IPS-20b (cell line): ENCODE results near the gene FOXE3.

Experiments
- H3K27ac ChIP-seq: one replicate; pipeline ENCODE4 v1.5.1; 2013; ENCODE audit warnings: low read length
- H3K27me3 ChIP-seq: 2 replicates; pipeline ENCODE4 v1.6.1; 2013; ENCODE audit warnings: mild to moderate bottlenecking, low read length, inconsistent platforms; ENCODE audit not compliant: insufficient read depth
- H3K36me3 ChIP-seq: 2 replicates; pipeline ENCODE4 v1.6.1; 2013; ENCODE audit warnings: low read depth, mild to moderate bottlenecking, inconsistent platforms, low read length, moderate library complexity; ENCODE audit not compliant: insufficient read depth
- H3K4me1 ChIP-seq: 2 replicates; pipeline ENCODE4 v1.6.1; 2013; ENCODE audit warnings: mild to moderate bottlenecking, control low read depth, inconsistent platforms, low read length, moderate library complexity; ENCODE audit not compliant: insufficient read depth
- H3K4me3 ChIP-seq: 2 replicates; pipeline ENCODE4 v1.5.1; 2013; ENCODE audit warnings: mild to moderate bottlenecking, low read length, inconsistent platforms
- H3K9ac ChIP-seq: 2 replicates; pipeline ENCODE4 v1.6.1; 2013; ENCODE audit warnings: low read depth, mild to moderate bottlenecking, inconsistent platforms, low read length, moderate library complexity
- H3K9me3 ChIP-seq: 2 replicates; pipeline ENCODE4 v1.6.1; 2013; ENCODE audit warnings: mild to moderate bottlenecking, low read depth, low read length, inconsistent platforms; ENCODE audit not compliant: insufficient read depth

The FOXE3 gene

DNA sequence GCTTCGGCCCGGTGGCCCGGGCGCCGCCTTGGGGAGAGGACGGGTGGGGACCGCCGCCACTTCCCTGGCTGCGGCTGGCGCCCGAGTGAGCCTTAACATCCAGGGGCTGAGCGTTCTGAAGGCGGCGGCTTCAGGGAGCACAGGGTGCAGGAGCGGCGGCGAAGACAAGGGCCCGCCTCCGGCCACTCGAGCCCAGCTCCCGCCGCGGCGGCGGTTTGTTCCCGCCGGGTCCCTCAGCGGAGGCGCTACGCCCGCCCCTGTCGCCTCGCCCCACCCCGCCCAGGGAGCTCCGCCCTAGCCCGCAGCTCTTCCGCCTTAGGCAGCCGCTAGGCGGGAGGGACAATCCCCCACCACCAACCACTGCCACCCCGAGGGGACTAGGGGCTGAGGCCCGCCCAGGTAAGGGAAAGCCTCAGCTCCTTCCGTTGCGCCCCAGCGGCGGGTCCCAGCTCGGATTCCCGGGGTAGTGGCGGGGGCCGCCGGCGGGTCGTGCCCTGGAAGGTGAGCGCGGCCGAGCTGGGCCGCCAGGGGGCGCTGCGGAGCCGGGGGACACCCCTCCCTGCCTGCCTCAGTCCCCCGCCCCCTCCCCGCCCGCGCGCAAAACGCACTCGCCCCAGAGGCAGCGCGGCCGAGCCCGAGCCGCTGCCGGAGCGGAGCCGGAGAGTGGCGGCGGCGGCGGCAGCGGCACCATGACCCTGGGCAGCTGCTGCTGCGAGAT, 21.5 kb downstream of the FOXE3 start, which contains the start of gene FOXD2:
FOXD2 (plus strand) TSS at position 598 of the 718 bp plus-strand sequence; CDS start at position 690, 92 bp downstream.
- Histone ChIP-seq H3K9me3 (peaks cover 12% of the 10 kb centered on the region; the same call in 1 of the 2 replicates), H3K27ac (no peak within 1 kb of the TSS), H3K9ac (no peak within 1 kb of the TSS), H3K27me3 (peaks cover 100% of the 10 kb centered on the region), H3K4me3 (peak within 1 kb of the TSS; percentile 63; the same call in 1 of the 2 replicates), H3K36me3 (no peaks in the 10 kb centered on the region), H3K4me1 (no peaks in the 10 kb centered on the region; the same call in 1 of the 2 replicates)

DNA sequence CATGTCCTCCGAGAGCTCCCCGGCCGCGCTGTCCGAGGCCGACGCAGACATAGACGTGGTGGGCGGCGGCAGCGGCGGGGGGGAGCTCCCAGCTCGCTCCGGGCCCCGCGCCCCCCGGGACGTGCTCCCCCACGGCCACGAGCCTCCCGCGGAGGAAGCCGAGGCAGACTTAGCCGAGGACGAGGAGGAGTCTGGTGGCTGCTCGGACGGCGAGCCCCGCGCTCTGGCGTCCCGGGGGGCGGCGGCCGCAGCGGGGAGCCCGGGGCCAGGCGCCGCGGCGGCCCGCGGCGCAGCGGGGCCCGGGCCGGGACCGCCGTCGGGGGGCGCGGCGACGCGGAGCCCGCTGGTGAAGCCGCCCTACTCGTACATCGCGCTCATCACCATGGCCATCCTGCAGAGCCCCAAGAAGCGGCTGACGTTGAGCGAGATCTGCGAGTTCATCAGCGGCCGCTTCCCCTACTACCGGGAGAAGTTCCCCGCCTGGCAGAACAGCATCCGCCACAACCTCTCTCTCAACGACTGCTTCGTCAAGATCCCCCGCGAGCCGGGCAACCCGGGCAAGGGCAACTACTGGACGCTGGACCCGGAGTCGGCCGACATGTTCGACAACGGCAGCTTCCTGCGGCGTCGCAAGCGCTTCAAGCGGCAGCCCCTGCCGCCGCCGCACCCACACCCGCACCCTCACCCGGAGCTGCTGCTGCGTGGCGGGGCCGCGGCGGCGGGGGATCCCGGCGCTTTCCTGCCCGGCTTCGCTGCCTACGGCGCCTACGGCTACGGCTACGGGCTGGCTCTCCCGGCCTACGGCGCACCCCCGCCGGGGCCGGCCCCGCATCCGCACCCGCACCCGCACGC, 22.3 kb downstream of the FOXE3 start:
- Histone ChIP-seq H3K27ac (no peak overlapping the region), H3K36me3 (no peaks in the 10 kb centered on the region), H3K27me3 (peaks cover 100% of the 10 kb centered on the region), H3K4me3 (no peak overlapping the region), H3K9ac (no peak overlapping the region), H3K4me1 (peaks cover 2% of the 10 kb centered on the region; the same call in 1 of the 2 replicates), H3K9me3 (peaks cover 15% of the 10 kb centered on the region; the same call in 1 of the 2 replicates)

DNA sequence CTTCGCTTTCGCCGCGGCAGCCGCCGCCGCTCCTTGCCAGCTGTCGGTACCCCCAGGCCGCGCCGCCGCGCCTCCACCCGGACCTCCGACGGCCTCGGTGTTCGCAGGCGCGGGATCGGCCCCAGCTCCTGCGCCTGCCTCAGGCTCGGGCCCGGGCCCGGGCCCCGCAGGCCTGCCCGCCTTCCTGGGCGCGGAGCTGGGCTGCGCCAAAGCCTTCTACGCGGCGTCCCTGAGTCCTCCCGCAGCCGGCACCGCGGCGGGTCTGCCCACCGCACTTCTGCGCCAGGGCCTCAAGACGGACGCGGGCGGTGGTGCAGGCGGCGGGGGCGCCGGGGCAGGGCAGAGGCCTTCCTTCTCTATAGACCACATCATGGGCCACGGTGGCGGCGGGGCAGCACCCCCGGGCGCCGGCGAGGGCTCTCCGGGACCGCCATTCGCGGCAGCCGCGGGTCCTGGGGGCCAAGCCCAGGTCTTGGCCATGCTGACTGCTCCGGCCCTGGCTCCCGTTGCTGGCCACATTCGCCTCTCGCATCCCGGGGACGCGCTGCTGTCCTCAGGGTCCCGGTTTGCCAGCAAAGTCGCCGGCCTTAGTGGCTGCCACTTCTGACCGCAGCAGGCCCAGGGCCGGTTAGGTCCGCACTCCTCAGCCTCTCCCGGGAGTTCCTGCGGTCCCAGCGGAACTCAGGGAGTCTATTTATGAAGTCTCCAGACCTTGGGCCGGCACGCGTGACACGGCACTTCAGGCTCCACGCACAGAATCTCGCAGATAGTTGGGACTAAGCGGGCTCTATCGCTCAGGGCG, 23.1 kb downstream of the FOXE3 start:
- H3K4me1 ChIP-seq = peaks cover 7% of the 10 kb centered on the region; the same call in 1 of the 2 replicates
- H3K27ac ChIP-seq = no peak overlapping the region
- no peaks in the 10 kb centered on the region for H3K36me3 ChIP-seq
- H3K27me3 ChIP-seq = peaks cover 100% of the 10 kb centered on the region
- H3K4me3 ChIP-seq = no peak overlapping the region
- H3K9me3 ChIP-seq = peaks cover 11% of the 10 kb centered on the region; the same call in 1 of the 2 replicates
- no peak overlapping the region for H3K9ac ChIP-seq

DNA sequence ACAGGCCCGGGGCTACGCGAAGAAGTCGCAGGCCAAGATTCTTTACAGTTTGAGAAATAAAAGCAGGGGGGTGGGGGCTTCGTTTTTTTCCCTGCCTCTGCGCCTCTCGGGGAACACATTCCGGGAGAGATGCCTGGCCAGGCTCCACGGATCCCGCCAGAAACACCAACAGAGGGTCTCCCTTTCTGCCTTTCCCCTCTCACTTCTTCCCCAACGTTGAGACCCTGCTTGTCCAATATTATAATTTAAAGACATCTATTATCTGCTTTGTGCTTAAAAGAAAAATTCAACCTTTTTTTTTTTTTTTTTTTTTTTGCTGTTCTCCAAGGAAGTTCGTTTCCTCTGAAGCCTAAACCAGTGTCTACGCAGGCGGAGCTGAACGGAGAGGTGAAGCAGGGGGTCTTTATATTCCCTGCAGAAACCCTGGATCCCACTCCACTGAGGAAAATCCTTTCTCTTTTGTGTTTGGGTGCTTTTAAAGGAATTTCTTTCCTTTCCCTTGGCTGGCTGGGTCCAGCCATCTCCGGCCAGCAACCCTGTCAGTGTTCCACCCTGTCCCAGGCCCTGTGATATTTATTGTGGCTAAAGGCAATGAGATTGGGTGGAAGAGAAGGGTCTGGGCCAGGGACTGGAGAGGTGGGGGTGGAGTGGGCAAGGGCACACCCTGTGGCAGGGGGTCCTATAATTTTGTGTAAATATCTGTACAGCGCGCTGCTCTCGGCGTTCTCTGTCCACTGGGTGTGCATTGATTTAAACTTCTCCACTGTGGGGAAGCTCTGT, 23.9 kb downstream of the FOXE3 start:
- H3K27ac ChIP-seq = no peak overlapping the region
- H3K4me1 ChIP-seq = peaks cover 11% of the 10 kb centered on the region; the same call in 1 of the 2 replicates
- peaks cover 100% of the 10 kb centered on the region for H3K27me3 ChIP-seq
- H3K4me3 ChIP-seq = no peak overlapping the region
- H3K9ac ChIP-seq = no peak overlapping the region
- H3K36me3 ChIP-seq = no peaks in the 10 kb centered on the region
- H3K9me3 ChIP-seq = peaks cover 10% of the 10 kb centered on the region; the same call in 1 of the 2 replicates

DNA sequence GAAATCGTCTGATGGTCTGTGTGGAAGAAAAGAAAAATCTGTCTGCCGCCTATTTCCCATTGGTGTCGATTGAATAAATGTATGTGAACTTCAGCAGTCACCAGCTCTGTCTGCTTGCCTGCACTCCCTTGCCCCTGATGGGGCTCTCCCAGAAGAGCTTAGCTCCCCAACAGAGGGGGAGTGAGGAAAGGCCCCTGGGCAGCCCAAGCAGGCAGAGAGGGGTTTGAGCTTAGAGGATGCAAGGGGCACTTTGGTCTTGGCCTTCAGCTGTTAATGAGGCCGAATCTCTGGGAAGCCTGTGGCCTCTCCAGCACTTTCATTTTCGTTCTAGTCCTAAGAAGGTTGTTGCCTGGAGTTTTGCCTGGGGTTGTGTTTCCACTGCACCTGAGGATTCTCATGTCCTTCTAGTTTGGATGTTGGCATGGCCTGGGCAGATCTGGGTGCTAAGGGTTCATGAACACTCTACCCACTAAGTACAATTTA, 24.6 kb downstream of the FOXE3 start:
- Histone ChIP-seq H3K9me3 (peaks cover 10% of the 10 kb centered on the region; the same call in 1 of the 2 replicates), H3K9ac (no peak overlapping the region), H3K4me1 (peaks cover 16% of the 10 kb centered on the region; the same call in 1 of the 2 replicates), H3K27me3 (peaks cover 100% of the 10 kb centered on the region), H3K4me3 (no peak overlapping the region), H3K36me3 (no peaks in the 10 kb centered on the region), H3K27ac (no peak overlapping the region)

DNA sequence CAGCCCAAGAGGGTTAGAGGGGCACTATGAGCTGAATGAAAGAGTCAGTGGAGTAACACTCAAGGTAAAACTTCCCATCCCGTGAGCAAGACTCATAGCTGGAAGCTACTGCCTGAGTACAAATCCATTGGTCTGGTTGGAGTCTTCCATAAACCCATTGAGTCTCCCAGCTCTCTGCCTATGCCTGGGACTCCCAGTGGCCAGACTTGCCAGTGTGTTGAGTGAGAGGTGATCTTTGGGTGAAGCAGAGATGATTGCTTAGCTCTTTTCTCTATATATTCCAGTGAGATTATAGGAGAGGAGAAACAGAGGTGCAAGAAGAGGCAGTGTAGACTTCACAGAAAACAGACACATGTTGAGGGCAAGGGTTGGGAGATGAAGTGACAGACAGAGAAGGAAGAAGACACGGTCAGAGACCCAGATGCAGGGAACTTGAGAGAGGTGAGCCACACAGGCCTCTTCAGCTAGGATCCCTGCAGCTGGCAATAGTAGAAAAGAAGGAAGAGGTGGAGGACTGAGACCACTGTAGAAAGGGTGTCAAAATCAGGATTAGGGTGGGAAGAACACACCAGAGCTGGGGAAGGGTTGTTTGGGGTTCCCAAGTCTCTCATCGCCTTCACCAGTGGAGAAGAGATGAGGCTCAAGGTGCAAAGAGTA, 25.5 kb downstream of the FOXE3 start:
- peaks cover 22% of the 10 kb centered on the region; the same call in 1 of the 2 replicates for H3K4me1 ChIP-seq
- H3K9me3 ChIP-seq = peaks cover 10% of the 10 kb centered on the region; the same call in 1 of the 2 replicates
- no peak overlapping the region for H3K4me3 ChIP-seq
- no peak overlapping the region for H3K27ac ChIP-seq
- H3K9ac ChIP-seq = no peak overlapping the region
- no peaks in the 10 kb centered on the region for H3K36me3 ChIP-seq
- peaks cover 100% of the 10 kb centered on the region for H3K27me3 ChIP-seq

DNA sequence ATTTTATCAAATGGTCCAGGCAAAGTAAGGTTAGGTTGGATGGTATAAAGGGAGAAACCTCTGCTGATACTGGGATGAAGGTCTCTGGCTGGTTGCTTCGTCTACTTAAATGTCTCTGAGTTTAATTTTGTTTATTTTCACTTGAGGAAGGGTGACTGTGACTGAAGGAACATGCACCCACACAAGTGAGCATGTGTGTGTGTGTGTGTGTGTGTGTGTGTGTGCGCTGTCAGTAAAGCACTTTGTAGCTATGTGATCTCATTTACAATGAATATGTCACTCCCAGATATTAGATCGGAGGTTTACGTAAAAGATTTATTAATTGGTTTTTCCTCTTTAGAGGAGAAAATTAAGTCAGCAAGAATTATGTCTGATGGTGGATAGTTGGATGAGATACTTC, 26.1 kb downstream of the FOXE3 start:
- H3K36me3 ChIP-seq = no peaks in the 10 kb centered on the region
- peaks cover 100% of the 10 kb centered on the region for H3K27me3 ChIP-seq
- H3K27ac ChIP-seq = no peak overlapping the region
- no peak overlapping the region for H3K9ac ChIP-seq
- peaks cover 22% of the 10 kb centered on the region; the same call in 1 of the 2 replicates for H3K4me1 ChIP-seq
- peaks cover 10% of the 10 kb centered on the region; the same call in 1 of the 2 replicates for H3K9me3 ChIP-seq
- no peak overlapping the region for H3K4me3 ChIP-seq

DNA sequence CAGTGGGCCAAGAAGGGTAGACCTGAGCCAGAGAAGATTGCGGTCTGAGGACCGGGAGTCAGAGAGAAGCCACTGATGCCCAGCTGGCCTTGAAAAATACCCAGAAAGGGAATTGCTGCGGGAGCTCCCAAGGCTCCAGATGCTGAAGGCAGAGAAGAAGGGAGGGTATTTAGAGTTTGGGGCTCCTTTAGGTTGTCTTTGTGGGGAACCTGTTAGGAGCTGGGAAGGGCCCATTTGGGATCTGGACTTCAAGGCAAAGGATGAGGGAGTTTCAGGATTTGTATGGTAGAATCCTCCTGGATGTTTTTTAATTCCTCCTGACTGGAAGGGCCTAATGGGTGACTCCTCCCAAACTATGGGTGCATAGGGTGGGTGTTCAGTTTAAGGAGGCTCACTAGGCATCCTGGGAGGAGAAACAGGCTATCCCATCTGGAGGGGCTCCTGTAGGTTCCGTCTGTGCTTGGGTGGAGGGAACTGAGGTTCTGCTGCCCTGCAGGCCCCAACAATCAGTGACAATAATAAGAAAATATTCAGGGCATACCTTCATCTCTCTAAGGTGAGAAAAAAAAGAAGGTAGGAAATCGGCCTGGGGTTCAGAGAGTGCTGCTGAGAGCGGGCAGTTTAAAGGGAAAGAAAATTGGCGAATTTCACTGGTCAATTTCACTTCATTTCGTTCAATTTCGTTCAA, 26.9 kb downstream of the FOXE3 start:
- H3K9me3 ChIP-seq = peaks cover 10% of the 10 kb centered on the region; the same call in 1 of the 2 replicates
- H3K27me3 ChIP-seq = peaks cover 100% of the 10 kb centered on the region
- H3K9ac ChIP-seq = no peak overlapping the region
- H3K4me3 ChIP-seq = peak overlapping the region; percentile 50; the same call in 1 of the 2 replicates
- H3K36me3 ChIP-seq = no peaks in the 10 kb centered on the region
- H3K27ac ChIP-seq = no peak overlapping the region
- H3K4me1 ChIP-seq = peaks cover 22% of the 10 kb centered on the region; the same call in 1 of the 2 replicates

DNA sequence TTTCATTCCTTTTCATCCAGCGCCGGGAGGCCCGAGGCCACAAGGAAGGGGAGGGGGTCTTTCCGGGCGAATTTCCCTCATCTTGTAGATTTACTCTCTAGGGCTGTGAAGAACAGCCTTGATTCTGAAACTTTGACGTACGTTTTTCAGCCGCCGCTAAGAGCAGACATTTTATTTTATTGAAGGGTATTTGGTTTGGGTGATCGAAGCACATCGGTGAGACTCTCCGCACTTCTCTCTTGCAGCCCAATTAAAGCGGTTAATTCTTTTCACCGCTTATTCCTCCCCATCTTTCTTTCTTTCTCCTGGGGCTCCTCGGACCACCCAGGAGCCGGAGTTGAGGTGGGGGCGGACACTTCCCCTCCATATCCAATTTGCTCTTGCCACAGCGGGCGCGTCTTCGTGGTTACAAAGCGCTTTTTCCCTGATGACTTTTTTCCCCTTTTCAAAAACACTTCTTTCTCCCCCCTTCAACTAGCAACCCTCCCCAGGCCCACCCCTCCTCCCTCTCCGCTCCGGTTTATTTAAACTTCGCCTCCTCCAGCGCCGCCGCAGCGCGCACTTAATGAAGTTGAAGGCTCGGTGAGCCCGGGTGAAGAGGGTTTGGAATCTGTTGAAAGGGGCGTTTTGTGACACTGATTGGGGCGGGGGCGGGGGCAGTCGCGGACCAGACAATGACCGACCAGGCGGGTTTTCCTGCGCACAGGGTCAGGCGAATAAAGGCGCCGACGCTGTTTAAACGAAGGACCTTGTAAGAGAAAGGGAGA, 27.6 kb downstream of the FOXE3 start:
- Histone ChIP-seq H3K9me3 (peaks cover 10% of the 10 kb centered on the region; the same call in 1 of the 2 replicates), H3K27me3 (peaks cover 100% of the 10 kb centered on the region), H3K4me3 (peak overlapping the region; percentile 50), H3K9ac (no peak overlapping the region), H3K4me1 (peaks cover 22% of the 10 kb centered on the region; the same call in 1 of the 2 replicates), H3K36me3 (no peaks in the 10 kb centered on the region), H3K27ac (no peak overlapping the region)
